Measurements from ENCODE around the gene PCYT1A.
A peak's percentile ranks its signal among the peaks of the same experiment; 100 is the strongest.
"Not testable (repeated sequence)": the region's sequence is repeated elsewhere in the genome, so short reads cannot be mapped to it uniquely, and the experiment has no call there.

Gene PCYT1A

DNA sequence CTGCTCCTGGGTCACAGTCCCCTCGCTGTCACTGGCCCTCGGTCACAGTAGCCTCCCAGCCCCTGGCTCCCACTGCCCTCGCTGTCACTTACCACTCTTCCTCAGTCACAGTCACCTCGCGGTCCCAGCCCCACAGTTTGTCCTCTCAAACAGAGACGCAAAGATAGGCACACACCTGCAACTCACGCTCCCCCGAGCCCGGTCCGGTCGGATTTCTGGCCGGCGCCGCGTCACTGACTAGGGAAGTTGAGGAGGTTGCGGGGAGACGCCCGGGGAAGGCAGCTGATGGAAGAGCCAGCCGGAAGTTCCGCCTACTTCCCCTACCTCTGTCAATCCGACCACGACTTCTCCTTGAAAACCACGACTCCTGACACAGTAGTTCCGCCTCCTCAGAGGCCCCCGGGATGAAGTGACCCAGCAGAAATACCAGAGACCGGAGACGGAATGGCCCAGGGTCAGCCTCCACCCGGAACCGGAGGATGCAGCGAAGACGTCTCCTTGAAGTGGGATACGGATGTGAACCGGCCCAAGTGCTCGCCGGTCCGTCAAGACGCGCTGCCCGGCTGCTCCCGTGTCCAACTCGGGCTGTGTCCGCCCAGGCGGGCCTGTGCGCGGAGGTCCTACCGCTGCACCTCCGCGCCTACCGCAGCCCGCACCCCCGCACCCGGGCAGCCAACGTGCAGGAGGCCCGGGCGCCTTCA, at the start of gene PCYT1A:
Gene PCYT1A, minus strand, starts transcription at position 287 of the 701 bp plus-strand sequence. CDS start 17,195 bp downstream, outside the sequence.
- peak; percentile 97 for DNase-seq

DNA sequence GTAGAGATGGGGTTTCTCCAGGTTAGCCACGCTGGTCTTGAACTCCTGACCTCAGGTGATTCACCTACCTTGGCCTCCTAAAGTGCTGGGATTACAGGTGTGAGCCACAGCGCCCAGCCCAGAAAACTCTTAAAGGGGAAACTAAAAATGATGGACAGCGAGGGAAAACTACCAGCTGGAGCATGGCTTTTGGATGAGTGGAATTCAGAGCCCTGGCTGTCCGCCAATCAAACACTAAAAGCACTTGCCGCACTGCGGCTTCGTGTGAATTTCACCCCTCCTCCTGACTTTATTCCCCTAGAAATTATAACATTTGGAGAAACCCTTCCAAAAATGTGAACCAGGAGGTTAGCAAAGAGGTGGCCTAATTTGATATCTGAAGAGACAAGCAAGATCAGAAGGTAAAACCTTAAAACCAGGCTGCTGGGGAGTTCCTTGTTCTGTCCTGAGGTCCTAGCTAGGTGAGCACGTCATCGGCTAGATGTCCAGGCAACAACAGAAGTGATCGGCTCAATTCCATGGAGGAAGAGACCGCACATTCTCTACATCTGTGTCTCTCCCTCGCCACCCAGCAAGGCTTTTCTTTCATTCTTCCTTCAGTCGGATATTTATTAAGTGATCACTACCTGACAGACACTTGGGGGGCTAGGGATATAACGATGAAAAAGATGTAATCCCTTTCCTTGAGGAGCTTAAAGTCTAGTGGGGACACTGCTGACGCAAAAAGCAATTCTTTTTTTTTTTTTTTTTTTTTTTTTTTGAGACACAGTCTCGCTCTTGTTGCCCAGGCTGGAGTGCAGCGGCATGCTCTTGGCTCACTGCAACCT, 49.0 kb upstream of the PCYT1A start:
- DNase-seq, result no peak

DNA sequence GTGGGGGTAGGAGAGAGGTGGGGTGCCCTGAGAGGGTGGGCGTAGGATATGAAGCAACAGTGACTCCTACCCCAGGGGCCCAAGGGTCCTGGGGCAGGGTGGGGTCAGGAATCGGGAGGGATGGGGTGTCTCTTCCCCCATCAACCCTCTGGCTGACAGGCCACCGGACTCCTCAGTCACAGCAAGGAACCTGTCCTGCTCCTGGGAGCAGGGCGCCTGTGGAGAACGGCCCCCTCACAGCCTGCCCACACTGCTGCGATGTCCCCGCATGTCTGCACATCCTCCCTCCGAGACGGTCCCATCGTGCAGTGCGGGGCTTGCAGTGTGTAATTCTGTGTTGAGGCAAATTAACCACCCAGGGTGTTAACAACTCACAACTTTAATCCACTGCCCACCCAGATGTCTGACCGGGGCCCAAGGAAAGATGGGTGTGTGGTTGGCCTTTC, 48.0 kb upstream of the PCYT1A start:
- no peak for DNase-seq

DNA sequence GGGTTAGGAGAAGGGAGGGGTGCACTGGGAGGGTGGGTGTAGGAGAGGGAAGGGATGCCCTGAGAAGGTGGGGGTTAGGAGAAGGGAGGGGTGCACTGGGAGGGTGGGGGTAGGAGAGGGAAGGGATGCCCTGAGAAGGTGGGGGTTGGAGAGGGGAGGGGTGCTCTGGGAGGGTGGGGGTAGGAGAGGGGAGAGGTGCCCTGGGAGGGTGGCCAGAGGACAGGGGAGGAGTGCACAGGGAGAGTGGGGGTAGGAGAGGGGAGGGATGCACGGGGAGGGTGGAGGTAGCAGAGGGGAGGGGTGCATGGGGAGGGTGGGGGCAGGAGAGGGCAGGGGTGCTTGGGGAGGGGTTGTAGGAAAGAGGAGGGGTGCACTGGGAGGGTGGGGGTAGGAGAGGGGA, 47.5 kb upstream of the PCYT1A start:
- no peak for DNase-seq

DNA sequence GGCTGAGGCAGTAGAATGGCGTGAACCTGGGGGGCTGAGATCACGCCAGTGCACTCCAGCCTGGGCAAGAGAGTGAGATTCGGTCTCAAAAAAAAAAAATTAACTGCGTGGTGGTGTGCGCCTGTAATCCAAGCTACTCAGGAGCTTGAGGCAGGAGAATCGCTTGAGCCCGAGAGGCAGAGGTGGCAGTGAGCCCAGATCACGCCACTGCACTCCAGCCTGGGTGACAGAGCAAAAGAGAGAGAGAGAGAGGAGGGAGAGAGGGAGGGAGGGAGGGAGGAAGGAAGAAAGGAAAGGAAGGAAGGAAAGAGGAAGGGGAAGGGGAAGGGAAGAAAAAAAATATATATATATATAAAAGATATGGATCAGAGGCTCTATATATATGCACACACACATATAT, 44.6 kb upstream of the PCYT1A start:
- DNase-seq, result no peak

DNA sequence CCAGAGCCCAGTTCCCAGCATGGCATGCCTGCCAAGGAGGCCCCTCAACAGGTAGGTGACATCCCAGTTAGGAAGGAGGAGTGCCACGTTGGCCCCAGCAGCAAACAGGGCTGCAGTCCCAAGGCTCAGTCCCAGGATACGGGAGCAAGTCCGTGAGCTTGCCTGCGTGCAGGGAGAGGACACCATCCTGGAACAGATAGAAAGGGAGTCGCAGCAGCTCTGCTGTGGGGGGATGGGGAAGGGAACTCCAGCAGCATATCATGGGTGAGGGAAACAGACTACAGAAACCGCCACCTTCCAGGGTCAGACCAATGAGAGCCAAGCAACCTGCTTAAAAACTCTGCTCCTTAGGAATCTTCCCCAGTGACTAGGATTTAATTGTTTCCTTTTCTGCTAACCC, 39.9 kb upstream of the PCYT1A start:
- no peak for DNase-seq

DNA sequence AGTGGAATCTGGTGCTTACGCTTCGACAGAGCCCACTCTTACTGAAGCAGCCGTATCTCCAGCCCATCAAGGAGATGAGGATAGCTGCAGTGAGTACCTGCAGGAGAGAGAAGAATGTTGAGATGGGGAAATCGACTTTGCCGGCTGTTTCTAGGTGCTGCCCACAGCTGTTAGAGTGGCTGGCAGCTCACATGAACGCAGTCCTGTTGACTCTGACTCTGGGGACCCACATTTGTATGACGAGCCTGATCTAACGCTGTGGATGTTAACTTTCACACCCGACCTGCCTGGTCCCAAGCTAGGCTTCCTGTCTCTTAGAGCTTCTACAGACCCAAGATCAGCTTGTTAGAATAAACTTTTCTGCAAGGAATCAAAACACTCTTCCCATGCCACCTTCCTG, 39.4 kb upstream of the PCYT1A start:
- DNase-seq, result no peak

DNA sequence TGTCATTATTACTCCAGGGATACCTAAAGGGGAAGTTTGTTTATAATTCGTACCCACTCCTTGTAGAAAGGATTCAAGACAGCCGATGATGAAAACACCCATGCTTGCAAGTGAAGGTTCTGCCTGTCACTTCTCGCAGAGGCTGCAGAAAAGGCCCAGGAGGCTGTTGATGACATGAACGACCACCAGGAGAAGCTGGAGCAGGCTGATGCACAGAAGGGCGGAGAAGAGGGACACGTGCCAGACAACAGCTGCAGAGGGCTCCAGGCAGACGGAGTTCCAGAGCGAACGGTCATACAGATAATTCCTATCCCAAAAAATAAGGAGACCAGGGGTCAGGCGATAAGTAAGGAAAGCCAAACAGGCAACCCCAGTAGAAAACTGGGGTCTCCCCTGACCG, 36.2 kb upstream of the PCYT1A start:
- DNase-seq, result no peak

DNA sequence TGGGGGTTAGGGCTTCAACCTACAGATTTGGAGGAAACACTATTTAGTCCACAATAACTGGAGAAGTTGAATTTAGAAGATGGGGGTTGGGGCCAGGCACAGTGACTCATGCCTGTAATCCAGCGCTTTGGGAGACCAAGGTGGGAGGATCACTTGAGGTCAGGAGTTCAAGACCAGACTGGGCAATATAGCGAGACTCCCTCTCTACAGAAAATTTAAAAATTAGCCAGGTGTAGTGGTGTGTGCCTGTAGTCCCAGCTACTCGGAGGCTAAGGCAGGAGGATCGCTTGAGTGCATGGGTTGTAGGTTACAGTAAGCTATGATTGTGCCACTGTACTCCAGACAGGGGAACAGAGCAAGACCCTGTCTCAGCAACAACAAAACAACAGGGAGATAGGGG, 35.5 kb upstream of the PCYT1A start:
- no peak for DNase-seq

DNA sequence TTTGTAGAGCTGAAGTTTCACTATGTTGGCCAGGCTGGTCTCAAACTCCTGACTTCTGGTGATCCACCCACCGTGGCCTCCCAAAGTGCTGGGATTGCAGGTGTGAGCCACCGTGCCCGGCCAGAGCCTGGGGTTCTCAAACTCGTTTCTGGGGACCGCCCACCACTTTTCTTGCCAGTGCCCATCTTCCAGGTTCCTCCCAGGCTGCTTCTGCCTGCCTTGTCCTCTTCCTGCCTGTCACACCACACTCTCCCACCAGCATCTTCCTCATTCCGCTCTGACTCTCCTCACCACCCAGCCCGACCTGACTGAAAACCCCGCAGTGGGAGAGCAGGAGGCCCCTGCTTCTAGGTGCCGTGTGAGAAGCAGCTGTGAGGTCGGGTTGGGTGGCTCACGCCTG, 33.6 kb upstream of the PCYT1A start:
- DNase-seq, result no peak

DNA sequence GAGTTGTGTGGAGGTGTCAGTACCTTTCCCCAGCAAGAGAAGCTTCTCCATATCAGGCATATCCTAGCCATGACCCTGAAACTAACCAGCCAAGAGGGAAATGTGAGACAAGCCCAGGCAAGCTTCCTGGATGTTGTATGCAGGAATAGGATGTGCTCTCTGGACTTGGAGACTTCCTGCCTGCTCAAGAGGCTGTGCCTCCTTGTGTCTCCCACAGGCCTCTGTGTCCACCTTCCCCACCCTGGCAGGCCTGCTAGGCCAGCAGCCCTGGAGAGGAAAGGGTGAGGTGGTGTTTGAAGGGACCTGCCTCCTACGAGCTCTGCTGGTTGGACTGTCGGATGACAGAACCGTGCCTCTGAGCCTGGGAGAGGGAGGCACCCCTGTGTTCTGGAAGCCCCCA, 32.6 kb upstream of the PCYT1A start:
- no peak for DNase-seq

DNA sequence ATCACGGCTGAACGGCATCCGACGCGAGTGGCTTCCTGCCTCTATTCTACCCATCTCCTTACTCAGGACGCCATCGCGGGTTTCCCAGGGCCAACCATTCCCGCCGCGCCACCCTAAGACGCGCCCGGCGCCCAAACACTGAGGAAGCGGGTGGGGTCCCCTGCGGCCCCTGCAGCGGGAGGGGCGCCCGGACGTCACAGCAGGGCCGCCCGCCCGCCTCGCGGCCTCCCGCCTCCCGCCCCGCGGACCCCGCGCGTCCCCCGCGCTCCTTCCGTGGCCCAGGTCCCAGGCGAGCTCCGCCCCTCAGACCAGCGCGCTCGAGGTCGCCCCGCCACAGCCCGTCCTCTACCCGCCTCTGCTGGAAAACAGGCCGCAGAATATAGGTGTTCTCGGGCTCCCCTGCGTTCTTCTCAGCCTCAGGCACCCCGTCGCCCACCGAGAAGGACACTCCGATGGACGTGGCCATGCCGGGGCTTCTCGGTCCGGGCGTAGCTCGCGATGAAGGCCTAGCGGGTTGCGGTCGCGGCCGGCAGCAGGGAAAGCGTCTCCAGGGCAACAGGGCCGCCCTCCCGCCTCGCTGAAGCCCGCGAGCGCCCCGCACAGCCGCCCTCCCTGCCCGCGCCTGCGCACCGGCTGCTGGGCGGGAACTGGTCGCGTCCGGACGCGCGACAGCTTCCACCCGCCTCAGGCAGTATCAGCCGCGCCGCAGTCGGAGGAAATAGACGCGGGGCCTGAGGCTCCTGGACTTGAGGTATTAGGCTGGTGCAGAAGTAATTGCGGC, 30.4 kb upstream of the PCYT1A start, which contains the start of gene DYNLT2B:
Gene DYNLT2B, minus strand, starts transcription at position 554 of the 781 bp plus-strand sequence. Its CDS starts 88 bp downstream, at position 466.
- peak; percentile 90 for DNase-seq

DNA sequence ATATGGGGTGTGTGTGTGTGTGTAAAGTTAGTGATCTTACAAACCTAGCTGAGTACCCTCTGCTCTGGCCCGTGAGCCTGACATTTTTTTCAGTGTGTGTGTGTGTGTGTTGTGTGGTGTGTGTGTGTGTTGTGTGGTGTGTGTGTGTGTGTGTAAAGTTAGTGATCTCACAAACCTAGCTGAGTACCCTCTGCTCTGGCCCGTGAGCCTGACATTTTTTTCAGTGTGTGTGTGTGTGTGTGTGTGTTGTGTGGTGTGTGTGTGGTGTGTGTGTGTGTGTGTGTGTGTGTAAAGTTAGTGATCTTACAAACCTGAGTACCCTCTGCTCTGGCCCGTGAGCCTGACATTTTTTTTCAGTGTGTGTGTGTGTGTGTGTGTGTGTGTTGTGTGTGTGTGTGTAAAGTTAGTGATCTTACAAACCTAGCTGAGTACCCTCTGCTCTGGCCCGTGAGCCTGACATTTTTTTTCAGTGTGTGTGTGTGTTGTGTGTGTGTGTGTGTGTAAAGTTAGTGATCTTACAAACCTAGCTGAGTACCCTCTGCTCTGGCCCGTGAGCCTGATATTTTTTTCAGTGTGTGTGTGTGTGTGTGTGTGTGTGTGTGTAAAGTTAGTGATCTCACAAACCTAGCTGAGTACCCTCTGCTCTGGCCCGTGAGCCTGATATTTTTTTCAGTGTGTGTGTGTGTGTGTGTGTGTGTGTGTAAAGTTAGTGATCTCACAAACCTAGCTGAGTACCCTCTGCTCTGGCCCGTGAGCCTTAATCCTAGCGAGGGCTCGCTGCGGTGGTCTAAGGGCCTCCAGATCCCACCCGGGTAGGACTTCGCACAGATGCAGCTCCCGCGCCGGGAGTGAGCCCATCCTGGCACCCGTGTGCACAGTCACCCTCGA, 29.5 kb upstream of the PCYT1A start:
- not testable (repeated sequence) for DNase-seq

DNA sequence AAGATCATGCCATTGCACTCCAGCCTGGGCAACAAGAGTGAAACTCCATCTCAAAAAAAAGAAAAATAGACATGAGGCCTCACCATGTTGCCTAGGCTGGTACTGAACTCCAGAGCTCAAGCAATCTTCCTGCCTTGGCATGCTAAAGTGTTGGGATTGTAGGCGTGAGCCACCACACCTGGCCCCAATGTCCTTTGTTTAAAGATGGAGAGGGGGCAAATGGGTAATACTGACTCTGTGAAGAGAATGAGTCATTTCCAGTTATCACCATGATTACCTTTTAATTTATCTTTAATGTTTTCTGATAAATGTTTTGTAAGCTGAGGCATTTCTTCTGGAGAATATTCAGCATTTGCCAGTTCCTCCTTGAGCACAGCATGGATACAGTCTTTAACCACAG, 28.3 kb upstream of the PCYT1A start:
- no peak for DNase-seq

DNA sequence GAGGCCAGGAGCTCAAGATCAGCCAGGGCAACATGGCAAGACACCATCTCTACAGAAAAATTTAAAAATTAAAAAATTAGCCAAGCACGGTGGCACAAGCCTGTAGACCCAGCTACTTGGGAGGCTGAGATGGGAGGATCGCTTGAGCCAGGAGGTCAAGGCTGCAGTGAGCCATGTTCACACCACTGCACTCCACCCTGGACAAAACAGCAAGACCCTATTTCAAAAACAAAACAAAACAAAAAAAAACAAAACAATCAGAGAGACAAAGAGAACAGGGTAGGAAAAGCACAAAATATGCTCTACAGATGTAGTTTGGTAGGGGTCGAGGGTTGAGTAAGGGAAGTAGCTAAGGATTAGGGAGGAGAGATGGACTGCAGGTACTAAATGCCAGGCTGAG, 27.1 kb upstream of the PCYT1A start:
- DNase-seq, result no peak

DNA sequence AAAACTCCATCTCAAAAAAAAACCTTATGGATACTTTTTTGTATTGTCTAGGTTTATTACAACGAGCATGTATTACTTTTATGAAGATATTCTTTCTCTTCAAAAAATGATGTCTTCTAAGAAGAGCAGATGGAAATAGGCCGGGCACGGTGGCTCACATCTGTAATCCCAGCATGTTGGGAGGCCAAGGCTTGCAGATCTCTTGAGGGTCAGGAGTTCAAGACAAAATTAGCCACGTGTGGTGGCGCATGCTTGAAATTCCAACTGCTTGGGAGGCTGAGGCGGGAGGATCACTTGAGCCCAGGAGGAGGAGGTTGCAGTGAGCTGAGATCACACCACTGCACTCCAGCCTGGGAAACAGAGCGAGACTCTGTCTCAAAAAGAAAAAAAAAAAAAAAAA, 26.6 kb upstream of the PCYT1A start:
- DNase-seq, result not testable (repeated sequence)

DNA sequence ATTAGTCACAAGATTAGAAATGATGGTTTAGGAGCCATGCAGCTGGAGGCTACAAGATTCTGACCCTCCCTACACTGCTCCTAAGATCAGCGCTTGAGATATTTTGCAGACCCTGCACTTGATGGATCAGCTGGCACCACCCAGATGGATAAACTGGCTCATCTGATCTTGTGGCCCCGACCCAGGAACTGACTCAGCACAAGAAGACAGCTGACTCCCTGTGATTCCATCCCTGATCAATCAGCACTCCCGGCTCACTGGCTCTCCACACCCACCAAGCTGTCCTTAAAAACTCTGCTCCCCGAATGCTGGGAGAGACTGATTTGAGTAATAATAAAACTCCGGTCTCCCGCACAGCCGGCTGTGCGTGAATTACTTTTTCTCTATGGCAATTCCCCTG, 15.4 kb upstream of the PCYT1A start:
- DNase-seq, result not testable (repeated sequence)

DNA sequence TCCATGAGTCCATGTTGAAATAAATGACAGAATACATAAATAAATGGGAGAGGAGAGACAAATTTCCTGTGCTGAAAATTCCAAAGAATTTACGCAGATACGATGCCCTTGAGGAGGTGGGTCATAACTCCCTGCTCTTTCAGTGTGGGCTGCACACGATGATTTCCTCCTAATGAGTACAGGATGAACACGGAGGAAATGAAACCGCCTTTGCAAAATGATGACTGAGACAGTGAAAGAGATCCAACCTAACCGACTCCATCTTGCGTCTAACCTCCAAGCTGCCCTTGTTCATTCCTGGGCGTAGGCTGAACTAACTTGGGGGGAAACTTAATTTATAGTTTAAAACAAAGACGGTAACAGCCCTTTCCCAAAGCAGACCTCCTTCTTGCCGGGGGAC, 15.0 kb upstream of the PCYT1A start:
- not testable (repeated sequence) for DNase-seq

DNA sequence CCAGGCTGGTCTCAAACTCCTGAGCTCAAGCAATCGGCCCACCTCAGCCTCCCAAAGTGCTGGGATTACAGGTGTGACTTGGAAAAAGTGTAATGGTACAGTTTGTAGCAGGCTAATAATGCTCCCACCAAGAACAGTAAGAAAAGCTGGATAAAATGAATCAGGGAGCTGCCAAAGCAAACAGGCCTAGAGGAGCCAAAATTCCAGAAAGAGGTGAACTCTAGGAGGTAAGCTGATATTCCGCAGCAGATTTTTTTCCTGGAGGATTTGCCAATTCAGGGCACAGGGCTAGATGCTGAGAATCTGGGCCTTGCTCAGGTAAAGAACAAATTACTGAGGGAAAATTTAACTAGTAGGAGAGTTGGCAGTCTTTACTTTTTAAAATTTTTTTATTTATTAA, 11.0 kb upstream of the PCYT1A start:
- DNase-seq, result no peak

DNA sequence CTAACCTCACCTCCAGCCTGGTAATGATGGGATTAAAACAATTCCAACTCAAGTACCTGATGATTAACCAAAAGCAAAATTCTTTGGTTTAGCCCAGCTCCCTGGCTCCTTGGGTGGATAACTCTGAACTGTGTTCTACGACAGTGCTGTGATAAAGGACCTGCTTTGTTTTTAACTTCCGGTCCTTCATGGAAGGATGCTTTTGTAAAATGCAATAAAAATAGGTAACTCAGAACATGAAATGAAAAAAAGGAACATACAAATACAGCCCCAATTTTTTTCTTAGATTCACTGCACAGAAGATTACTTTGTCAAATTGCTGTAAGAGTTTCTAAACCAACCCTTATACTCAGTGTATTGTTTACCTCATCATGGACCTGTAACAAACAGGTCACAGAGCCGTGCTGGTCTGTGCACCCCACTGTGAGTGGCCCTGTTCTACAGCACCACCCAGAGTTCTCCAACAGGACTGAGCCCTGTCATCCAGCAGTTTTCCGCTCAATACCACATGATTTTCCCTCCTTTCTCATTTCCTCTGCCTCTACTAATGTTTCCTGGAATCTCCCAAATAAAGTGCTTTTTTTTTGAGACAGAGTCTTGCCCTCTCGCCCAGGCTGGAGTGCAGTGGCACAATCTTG, 4.9 kb upstream of the PCYT1A start:
- DNase-seq, result no peak

DNA sequence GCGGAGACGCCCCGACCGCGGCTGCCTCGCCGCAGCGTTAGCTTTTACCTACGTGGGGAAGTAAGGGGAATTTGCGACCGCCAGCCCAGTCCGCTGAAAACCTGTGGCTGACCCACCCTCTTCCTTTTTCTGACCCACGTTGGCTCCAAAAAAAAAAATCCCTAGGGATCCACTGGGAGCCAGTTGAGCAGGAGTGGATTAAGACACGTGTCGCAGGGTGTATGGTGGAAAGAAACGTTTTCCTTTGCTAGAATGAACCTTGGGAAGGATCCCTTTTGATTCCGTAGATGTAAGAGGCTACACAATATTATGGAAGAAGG, 575 bp upstream of the PCYT1A start:
- peak; percentile 42 for DNase-seq

DNA sequence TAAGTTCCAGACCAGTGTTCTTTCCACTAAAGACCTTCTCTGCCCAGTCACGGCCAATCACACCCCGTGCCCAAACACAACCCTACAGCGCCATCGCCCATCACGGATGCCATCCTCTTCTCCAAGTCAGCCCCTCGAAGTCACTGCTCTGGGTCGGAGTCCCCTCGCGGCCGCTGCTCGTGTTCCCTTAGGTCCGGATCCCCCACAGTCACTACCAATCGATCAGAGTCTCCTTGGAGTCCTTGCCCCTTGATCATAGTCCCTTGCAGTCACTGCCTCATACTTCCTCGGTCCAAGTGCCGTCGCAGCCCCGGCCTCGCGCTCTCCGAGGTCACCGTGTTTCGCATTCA, 461 bp downstream of the PCYT1A start:
- DNase-seq, result no peak

All from DMS79 (cell line).